GDM1 (cell line): ENCODE results near the gene TRDN.

Experiments
- DNase-seq: peaks from one replicate; lab custom pipeline; 2025; lab: John Stamatoyannopoulos, UW

Gene TRDN, protein sequence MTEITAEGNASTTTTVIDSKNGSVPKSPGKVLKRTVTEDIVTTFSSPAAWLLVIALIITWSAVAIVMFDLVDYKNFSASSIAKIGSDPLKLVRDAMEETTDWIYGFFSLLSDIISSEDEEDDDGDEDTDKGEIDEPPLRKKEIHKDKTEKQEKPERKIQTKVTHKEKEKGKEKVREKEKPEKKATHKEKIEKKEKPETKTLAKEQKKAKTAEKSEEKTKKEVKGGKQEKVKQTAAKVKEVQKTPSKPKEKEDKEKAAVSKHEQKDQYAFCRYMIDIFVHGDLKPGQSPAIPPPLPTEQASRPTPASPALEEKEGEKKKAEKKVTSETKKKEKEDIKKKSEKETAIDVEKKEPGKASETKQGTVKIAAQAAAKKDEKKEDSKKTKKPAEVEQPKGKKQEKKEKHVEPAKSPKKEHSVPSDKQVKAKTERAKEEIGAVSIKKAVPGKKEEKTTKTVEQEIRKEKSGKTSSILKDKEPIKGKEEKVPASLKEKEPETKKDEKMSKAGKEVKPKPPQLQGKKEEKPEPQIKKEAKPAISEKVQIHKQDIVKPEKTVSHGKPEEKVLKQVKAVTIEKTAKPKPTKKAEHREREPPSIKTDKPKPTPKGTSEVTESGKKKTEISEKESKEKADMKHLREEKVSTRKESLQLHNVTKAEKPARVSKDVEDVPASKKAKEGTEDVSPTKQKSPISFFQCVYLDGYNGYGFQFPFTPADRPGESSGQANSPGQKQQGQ

DNA sequence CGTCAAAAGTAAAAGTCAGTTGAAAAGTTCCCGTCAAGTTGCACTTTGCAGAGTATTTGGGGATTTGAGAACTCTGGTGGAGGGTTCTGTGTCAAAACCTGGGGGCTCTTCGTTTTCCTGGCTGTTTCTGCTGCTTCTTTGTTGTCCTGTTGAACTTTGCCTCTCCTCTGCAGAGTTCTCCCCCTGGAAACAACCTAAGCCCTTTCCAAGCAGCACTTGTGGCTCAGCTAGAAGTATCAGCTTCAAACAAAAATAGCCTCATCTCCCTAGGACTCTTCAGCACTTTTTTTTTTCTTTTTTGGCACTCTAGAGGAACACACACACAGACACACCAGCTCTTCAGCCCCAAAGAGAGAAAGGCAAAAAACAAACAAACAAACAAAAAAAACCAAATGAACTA is at the start of gene TRDN:
Gene TRDN (minus strand): TSS at position 169 of the 400 bp plus-strand sequence. CDS start 175 bp downstream, outside the sequence.
- DNase-seq: no peak

- DNase-seq: no peak
These were observed 45.3 kb upstream of the TRDN start for GRCh38 chr6:123681957-123682462.

GRCh38 chr6:123677897-123678296 is 41.1 kb upstream of the TRDN start:
- DNase-seq: no peak

- DNase-seq: no peak
These were observed 40.0 kb upstream of the TRDN start for GRCh38 chr6:123676793-123677192.

- no peak for DNase-seq
These were observed 32.3 kb upstream of the TRDN start for GRCh38 chr6:123668965-123669591.

- no peak for DNase-seq
These were observed 31.3 kb upstream of the TRDN start for GRCh38 chr6:123668063-123668462.

- DNase-seq: no peak
These were observed 26.7 kb upstream of the TRDN start for GRCh38 chr6:123663436-123663835.

DNA sequence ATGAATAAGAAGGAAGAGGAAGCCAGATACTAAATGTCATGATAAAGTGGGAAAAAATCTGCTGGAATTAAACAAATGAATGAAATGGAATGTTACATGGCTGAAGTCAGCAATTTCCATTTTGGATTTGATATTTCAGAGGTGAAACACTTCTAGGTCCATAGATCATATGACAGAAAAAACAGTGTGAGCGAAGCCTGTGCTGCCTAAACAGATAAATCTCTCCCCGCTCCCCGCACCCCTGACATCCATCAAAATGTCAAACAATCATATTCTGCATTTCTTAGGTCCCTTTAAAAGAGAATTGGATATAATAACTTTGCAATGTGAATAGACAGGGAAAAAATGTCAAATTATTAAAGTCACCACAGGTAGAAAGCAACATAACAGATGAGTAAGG is 26.0 kb upstream of the TRDN start:
- DNase-seq: no peak

DNA sequence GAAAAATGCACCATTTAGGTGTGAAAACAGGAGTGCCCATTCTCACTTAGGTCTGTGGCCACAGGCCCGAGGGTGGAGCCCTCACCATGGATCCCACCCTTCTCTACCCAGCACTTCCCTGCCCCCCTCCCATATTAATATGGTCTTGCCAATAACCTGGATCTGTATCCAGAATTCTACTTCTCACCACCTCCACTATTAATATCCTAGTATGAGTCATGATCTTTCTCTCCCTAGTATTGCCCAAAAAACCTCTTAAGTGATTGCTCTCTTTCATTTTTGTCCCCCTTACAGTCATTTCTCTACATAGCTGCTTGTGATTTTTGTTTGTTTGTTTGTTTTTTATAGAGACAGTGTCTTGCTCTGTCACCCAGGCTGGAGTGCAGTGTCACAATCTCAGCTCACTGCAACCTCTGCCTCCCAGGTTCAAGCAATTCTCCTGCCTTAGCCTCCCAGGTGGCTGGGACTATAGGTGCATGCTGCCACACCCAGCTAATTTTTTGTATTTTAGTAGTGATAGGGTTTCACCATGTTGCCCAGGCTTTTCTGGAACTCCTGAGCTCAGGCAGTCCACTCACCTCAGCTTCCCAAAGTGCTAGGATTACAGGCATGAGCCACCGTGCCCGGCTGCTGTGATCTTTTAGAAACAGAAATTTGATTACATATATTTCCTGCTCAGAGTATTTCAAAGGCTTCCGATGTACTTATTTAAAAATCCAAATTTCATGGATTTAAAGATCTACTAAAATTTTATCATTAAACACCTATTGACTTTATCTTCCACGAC is 24.5 kb upstream of the TRDN start:
- DNase-seq: no peak

DNA sequence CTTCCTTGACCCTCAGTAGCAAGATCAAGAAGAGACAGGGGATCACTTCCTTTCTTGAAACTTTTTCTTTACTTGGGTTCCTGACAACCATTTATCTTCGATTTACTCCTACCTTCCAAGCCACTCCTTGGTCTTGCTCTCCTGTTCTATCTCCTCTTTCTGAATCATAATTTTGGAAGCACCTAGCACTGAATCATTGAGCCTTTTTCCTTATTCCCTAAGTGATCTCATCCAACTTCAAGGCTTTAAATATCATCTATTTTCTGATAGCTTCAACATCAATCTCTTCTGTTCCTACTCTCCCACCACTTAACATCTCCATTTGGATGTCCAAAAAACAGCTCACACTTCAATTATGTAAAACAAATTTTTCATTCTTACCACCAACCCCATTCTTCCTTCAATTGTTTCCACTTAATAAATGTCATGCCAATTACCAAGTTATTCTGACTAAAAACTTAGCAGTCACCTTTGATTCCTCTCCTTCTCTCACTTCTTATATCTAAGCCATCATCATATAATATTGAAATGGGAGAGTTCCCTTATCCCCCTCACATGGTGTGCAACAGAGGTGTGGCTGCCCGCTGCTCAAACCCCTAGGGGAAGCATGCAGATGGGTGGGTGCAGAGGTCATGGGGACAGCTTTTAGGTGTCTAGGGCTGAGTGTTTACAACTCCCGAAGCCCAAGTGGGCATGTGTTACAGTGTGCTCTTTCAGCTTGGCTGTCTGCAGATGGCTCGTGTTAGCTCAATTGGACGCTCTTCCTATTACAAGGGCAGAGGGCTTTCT is 23.4 kb upstream of the TRDN start:
- DNase-seq: no peak

DNA sequence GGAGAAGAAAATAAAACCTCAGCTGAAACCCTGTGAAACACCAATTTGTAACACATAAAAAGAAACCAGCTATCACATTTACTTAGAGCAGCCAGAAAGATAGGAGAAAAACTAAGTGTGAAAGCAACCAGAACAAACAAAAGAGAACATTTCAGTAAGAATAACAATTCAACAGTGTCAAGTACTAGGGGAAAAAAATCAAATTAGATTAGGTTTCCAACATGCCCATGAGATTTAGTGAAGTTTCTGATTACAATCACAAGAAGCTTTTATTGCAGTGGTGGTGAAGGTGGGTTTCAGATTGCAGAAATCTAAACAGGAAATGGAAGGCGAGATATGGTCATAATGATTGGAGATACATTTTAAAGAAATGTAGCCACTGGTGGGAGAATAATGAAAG is 22.1 kb upstream of the TRDN start:
- DNase-seq: no peak

DNA sequence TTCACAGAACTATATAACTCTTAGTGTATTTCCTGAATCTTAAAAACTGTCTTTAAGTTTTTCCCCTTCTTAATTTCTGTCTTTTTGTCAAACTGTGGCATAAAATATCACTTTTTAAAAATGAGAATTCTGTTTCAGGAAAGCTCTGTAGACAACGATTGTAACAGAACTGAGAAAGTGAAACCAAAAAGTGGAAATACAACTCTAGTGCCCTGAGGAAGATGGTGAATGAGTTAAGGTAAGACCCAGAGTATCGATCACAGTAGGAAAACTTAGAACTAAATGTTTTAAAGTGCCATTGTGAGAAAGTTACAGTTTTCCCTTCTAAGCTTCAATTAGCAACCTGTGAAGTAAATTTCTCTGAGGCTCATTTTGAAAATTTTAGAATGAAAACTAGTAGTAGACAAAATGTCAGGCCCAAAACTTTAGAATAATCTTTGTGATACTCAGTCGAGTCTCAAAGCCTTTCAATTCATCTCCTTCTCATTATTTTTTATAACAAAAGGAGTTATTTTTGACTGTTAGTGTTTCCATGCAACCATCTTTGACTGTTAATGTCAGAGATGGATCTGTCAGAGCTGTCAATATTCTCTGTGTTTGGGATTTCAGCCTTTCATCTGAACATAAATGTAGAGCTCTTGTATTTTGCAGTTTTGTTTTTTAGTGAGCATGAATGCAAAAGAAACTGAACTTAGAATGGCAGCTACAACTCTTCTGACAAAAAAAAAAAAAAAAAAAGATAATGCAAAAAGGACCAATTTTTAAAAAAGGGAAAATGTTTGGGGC is 19.0 kb upstream of the TRDN start:
- no peak for DNase-seq

- DNase-seq: no peak
These were observed 12.0 kb upstream of the TRDN start for GRCh38 chr6:123648723-123649122.

GRCh38 chr6:123648020-123648580 is 11.3 kb upstream of the TRDN start:
- no peak for DNase-seq

GRCh38 chr6:123641497-123641896 is 4.7 kb upstream of the TRDN start:
- no peak for DNase-seq

- no peak for DNase-seq
These were observed 3.9 kb upstream of the TRDN start for GRCh38 chr6:123640567-123641187.

DNA sequence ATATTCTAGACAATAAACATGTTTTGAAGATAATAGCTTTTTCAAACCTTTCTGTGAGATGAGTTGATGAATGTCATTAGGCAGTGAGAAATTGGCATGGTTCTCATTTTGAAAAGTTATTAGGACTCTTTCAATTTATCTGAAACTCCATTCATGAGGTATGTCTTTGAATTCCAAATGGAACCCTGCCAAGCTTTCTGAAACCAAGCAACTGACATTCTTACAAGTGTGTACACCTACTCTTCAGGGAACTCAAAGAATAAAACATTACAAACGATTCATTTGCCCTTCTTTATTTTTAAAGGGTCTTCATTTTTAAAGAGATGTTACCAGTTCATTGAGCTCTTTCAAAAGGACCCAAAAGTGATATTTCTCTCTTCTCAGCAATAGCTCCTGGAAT is 2.1 kb upstream of the TRDN start:
- DNase-seq: no peak

DNA sequence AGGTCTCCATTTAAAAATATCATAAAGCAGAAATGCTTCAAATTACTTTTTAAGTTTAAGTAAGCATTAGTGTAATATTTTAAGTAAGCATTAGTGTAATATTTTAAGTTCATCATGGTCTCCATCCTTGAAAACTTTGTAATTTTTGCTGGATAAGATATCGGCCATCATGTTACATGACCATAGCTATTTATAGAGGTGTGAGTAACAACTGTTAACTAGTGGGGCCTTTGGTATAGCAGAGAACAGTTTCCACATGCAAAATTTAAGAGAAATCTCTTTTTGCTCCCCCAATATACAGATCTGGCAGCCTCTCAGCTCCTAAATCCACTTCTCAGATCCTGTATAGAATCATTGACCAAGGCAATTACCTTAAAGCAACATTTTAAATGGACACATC is 468 bp downstream of the TRDN start:
- no peak for DNase-seq

DNA sequence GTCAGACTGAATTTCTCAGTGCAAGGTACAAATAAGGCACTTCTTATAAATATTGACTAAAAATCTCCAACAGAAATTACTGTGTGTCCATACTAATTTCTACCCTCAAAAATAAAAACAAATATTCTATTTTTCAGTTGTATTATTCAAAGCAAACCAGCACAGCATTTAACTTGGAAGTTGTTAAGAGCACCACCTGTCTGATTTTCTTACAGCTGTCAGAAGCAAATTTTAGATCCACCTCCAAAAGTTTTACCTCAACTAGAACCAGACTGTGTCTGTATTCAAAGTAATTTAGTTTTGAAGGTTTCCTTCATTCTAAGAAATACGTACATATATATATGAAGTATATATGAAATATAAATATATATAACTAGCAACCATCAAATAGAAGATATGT is 1.2 kb downstream of the TRDN start:
- no peak for DNase-seq

DNA sequence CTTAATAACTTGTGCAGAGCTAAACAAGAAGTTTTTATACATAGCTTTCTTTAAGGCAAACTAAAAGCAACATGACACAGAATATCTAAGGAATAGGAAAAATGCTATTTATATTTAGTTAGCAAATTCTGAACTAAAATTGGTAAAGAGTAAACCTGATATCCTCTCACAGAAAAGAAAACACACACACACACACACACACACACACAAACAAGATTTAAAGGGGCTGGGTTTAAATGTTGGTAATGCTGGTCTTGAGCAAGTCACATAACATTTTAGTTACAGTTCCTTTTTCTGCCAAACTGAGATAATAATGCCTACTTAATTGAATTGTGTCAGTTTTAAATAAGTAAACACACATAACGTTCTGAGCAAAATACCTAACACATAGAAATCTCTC is 1.6 kb downstream of the TRDN start:
- no peak for DNase-seq
